HL-60 (cell line): Measurements from ENCODE around the gene CHRNA1.
"Not testable (repeated sequence)": the region's sequence is repeated elsewhere in the genome, so short reads cannot be mapped to it uniquely, and the experiment has no call there.

Source experiments
- DNase-seq, 2 experiments: peaks; one replicate each; pipeline ENCODE4 v3.0.0-alpha.2; 2010 to 2020; ENCODE audit warnings: low read depth in 1 of 2, low spot score in 1 of 2
- H3K27ac ChIP-seq: fragments of 250-450 bp; sonication (Bioruptor Pico); replicated peaks from 2 replicates; pipeline ENCODE4 v1.5.1; 2020; ENCODE audit warnings: mild to moderate bottlenecking, moderate library complexity
- H3K27me3 ChIP-seq: fragments of 250-450 bp; sonication (Bioruptor Pico); 2 replicates; pipeline ENCODE4 v1.5.1; 2021; ENCODE audit warnings: mild to moderate bottlenecking, moderate library complexity; ENCODE audit not compliant: insufficient read depth, poor library complexity, severe bottlenecking
- H3K4me3 ChIP-seq: replicated peaks from 2 replicates; pipeline ENCODE4 v1.5.1; 2011; ENCODE audit warnings: mild to moderate bottlenecking, control low read depth, low read length; ENCODE audit not compliant: insufficient read depth
- GABPA ChIP-seq: IDR thresholded peaks from 2 replicates; pipeline ENCODE4 v1.6.1; 2012; ENCODE audit warnings: low read depth
- POLR2AphosphoS5 ChIP-seq: IDR thresholded peaks from 2 replicates; pipeline ENCODE4 v1.6.1; 2012; ENCODE audit warnings: low read depth
- SPI1 ChIP-seq: IDR thresholded peaks from 2 replicates; pipeline ENCODE4 v1.6.1; 2012; ENCODE audit warnings: low read depth, mild to moderate bottlenecking, borderline replicate concordance
- TF ChIP-seq, protein P1 (sequence below): IDR thresholded peaks from 2 replicates; pipeline ENCODE4 v1.6.1; 2012; ENCODE audit warnings: low read depth; ENCODE audit not compliant: insufficient replicate concordance
- TF ChIP-seq, protein P2 (sequence below): IDR thresholded peaks from one replicate; pipeline ENCODE4 v1.5.1; 2011; ENCODE audit warnings: low read length, control low read depth, inconsistent platforms; ENCODE audit not compliant: insufficient read depth

Gene CHRNA1

DNA sequence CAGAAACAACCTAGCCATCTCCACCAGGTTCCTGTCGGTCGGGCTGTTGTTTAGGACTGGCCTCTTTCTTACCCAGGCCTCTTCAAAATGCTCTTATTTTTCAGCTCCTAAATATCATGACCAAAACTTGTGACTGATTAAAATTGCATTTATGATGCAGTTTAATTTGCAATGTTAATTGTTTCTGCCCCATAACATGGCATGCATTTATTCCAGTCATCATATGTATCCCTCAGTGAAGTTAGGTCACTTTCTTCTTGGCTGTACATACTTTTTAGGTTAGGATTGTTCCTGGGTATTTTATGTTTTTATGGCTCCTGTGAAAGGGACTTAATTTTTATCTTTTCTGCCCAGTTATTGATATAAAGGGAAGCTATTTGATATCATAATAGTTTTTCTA lies 50.6 kb downstream of the CHRNA1 start:
- no peak overlapping the region for H3K27ac ChIP-seq
- DNase-seq: no peak
- TF ChIP-seq, protein P1, sequence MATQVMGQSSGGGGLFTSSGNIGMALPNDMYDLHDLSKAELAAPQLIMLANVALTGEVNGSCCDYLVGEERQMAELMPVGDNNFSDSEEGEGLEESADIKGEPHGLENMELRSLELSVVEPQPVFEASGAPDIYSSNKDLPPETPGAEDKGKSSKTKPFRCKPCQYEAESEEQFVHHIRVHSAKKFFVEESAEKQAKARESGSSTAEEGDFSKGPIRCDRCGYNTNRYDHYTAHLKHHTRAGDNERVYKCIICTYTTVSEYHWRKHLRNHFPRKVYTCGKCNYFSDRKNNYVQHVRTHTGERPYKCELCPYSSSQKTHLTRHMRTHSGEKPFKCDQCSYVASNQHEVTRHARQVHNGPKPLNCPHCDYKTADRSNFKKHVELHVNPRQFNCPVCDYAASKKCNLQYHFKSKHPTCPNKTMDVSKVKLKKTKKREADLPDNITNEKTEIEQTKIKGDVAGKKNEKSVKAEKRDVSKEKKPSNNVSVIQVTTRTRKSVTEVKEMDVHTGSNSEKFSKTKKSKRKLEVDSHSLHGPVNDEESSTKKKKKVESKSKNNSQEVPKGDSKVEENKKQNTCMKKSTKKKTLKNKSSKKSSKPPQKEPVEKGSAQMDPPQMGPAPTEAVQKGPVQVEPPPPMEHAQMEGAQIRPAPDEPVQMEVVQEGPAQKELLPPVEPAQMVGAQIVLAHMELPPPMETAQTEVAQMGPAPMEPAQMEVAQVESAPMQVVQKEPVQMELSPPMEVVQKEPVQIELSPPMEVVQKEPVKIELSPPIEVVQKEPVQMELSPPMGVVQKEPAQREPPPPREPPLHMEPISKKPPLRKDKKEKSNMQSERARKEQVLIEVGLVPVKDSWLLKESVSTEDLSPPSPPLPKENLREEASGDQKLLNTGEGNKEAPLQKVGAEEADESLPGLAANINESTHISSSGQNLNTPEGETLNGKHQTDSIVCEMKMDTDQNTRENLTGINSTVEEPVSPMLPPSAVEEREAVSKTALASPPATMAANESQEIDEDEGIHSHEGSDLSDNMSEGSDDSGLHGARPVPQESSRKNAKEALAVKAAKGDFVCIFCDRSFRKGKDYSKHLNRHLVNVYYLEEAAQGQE: no peak
- TF ChIP-seq POLR2AphosphoS5 (no peak), GABPA (no peak), SPI1 (no peak)
- TF ChIP-seq, protein P2, sequence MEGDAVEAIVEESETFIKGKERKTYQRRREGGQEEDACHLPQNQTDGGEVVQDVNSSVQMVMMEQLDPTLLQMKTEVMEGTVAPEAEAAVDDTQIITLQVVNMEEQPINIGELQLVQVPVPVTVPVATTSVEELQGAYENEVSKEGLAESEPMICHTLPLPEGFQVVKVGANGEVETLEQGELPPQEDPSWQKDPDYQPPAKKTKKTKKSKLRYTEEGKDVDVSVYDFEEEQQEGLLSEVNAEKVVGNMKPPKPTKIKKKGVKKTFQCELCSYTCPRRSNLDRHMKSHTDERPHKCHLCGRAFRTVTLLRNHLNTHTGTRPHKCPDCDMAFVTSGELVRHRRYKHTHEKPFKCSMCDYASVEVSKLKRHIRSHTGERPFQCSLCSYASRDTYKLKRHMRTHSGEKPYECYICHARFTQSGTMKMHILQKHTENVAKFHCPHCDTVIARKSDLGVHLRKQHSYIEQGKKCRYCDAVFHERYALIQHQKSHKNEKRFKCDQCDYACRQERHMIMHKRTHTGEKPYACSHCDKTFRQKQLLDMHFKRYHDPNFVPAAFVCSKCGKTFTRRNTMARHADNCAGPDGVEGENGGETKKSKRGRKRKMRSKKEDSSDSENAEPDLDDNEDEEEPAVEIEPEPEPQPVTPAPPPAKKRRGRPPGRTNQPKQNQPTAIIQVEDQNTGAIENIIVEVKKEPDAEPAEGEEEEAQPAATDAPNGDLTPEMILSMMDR: no peak
- no peaks in the 10 kb centered on the region for H3K27me3 ChIP-seq
- no peak overlapping the region for H3K4me3 ChIP-seq

DNA sequence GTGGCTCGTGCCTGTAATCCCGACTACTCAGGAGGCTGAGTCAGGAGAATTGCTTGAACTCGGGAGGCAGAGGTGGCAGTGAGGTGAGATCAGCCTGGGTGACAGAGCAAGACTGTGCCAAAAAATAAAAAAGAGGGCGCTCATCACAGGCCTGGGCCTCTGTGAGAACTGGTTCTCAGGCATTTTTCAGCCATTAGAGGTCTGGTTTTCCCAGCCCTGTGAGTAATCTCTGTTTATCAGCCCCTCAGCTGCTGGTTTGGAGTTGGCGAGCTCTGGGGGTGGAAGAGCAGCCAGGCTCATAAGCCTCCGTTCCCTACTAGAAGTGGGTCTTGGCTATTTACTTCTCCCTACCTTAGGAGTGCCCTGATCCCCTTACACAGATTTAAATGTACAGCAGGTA lies 53.1 kb downstream of the CHRNA1 start:
- TF ChIP-seq, protein P2: no peak
- H3K27me3 ChIP-seq: no peaks in the 10 kb centered on the region
- DNase-seq: no peak
- H3K27ac ChIP-seq: no peak overlapping the region
- no peak overlapping the region for H3K4me3 ChIP-seq

DNA sequence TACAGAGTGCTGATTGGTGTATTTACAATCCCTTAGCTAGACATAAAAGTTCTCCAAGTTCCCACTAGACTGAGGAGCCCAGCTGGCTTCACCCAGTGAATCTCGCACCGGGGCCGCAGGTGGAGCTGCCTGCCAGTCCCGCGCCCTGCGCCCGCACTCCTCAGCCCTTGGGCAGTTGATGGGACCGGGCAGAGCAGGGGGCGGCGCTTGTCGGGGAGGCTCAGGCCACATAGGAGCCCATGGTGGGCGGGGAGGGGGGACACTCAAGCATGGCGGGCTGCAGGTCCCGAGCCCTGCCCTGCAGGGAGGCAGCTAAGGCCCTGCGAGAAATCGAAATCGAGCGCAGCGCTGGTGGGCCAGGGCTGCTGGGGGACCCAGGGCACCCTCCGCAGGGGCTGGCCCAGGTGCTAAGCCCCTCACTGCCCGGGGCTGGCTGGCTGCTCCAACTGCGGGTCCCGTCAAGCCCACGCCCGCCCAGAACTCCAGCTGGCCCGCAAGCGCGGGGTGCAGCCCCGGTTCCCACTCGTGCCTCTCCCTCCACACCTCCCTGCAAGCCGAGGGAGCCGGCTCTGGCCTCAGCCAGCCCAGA lies 54.8 kb downstream of the CHRNA1 start:
- not testable (repeated sequence) for H3K27ac ChIP-seq, DNase-seq, H3K27me3 ChIP-seq, H3K4me3 ChIP-seq

DNA sequence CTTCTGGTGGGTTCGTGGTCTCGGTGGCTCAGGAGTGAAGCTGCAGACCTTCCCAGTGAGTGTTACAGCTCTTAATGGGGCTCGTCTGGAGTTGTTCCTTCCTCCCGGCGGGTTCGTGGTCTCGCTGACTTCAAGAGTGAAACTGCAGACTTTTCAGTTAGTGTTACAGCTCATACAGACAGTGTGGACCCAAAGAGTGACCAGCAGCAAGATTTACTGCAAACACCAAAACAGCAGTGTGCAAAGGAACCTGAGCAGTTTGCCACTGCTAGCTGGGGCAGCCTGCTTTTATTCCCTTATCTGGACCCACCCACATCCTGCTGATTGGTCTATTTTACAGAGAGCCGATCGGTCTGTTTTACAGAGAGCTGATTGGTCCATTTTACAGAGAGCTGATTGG lies 55.6 kb downstream of the CHRNA1 start:
- no peak overlapping the region for H3K27ac ChIP-seq

More for the DNA sequence above, 55.6 kb downstream of the CHRNA1 start:
- DNase-seq: no peak
- TF ChIP-seq, protein P1: no peak
- TF ChIP-seq POLR2AphosphoS5 (no peak), GABPA (no peak)
- Histone ChIP-seq H3K27me3 (no peaks in the 10 kb centered on the region), H3K4me3 (no peak overlapping the region)
